Uterus (tissue), 4 donors: ENCODE results near the gene ABI2. TPM values are rescaled to one million over a fixed set of nuclear protein-coding genes. Genes with fewer than 3 reads are reported as not detected.
A peak's percentile ranks its signal among the peaks of the same experiment; 100 is the strongest.
"Not testable (repeated sequence)": the region's sequence is repeated elsewhere in the genome, so short reads cannot be mapped to it uniquely, and the experiment has no call there.

Experiments
- DNase-seq, 2 donors: peaks; one replicate each; pipeline ENCODE4 v3.0.0-alpha.2; 2019 to 2020
- H3K27ac ChIP-seq, 2 donors: fragments of 200-600 bp; sonication (generic); 1 replicate in 1 of 2; 2 replicates in 1 of 2; pipeline ENCODE4 v1.5.1; 2016 to 2018
- H3K27me3 ChIP-seq, 2 donors: fragments of 200-600 bp; sonication (generic); one replicate each; pipeline ENCODE4 v1.5.1; 2018 to 2019; ENCODE audit warnings: control low read depth in 1 of 2
- H3K36me3 ChIP-seq, 2 donors: fragments of 200-600 bp; sonication (generic); one replicate each; pipeline ENCODE4 v1.5.1; 2019; ENCODE audit warnings: control low read depth in 1 of 2
- H3K4me1 ChIP-seq, 2 donors: fragments of 200-600 bp; sonication (generic); one replicate each; pipeline ENCODE4 v1.5.1; 2018 to 2019; ENCODE audit warnings: control low read depth in 1 of 2
- H3K4me3 ChIP-seq, 2 donors: fragments of 200-600 bp; sonication (generic); 1 replicate in 1 of 2; 2 replicates in 1 of 2; pipeline ENCODE4 v1.5.1; 2018 to 2019; ENCODE audit warnings: mild to moderate bottlenecking in 1 of 2
- H3K9me3 ChIP-seq, 2 donors: fragments of 200-600 bp; sonication (generic); one replicate each; pipeline ENCODE4 v1.5.1; 2019; ENCODE audit warnings: control low read depth in 1 of 2
- CTCF ChIP-seq, 4 experiments: fragments of 200-600 bp in 2 of 4; fragments of 450-650 bp in 2 of 4; sonication (generic) in 2 of 4; IDR thresholded peaks; one replicate each; pipeline ENCODE4 v1.5.1; 2016 to 2019; ENCODE audit warnings: antibody characterized with exemption in 4 of 4, mild to moderate bottlenecking in 2 of 4, moderate library complexity in 1 of 4
- POLR2A ChIP-seq, 2 donors: fragments of 450-650 bp; IDR thresholded peaks; one replicate each; pipeline ENCODE4 v1.6.1; 2016; ENCODE audit warnings: antibody characterized with exemption in 2 of 2, mild to moderate bottlenecking in 1 of 2, moderate library complexity in 1 of 2
- intact Hi-C: fragments of 100-400 bp; cut with DNase I; formaldehyde crosslinking; loops from one replicate; pipeline ENCODE4 v1.15.1; 2023; ENCODE audit warnings: low total_unique reads
- total RNA-seq, 4 donors: library from RNA; depleted of rRNA in 3 of 4; stranded (reverse); fragments of >200 nt in 3 of 4; gene quantifications; one replicate each; pipeline versions ENCODE4 v1.1.0 to v1.2.4, GENCODE V29; 2014 to 2023
- donor health status: DM: yes; HTN: yes; CAD: no.

The ABI2 gene
- total RNA-seq, 4 donors from 2014 or later: 29.4 to 102 (median 78.6) TPM

- TF ChIP-seq POLR2A (IDR thresholded peaks at IDR 0.05) (no peak), CTCF (IDR thresholded peaks at IDR 0.05) (no peak)
- DNase-seq: no peak
- no peak overlapping the region for H3K4me3 ChIP-seq
- intact Hi-C loops: no loop called here
- no peaks in the 10 kb centered on the region for H3K27me3 ChIP-seq
- no peaks in the 10 kb centered on the region for H3K36me3 ChIP-seq
- H3K9me3 ChIP-seq: no peaks in the 10 kb centered on the region
- H3K27ac ChIP-seq: no peak overlapping the region
- H3K4me1 ChIP-seq: peaks cover 0 to 6% of the 10 kb centered on the region in 2 donors
Measured at GRCh38 chr2:203359450-203359849, 31.3 kb downstream of the ABI2 start.

- no peak overlapping the region for H3K4me3 ChIP-seq
- H3K27me3 ChIP-seq: no peaks in the 10 kb centered on the region
- DNase-seq: no peak
- peaks cover 0 to 6% of the 10 kb centered on the region in 2 donors for H3K4me1 ChIP-seq
- H3K36me3 ChIP-seq: no peaks in the 10 kb centered on the region
- peak overlapping the region; percentile 10 to 36 for H3K27ac ChIP-seq
- intact Hi-C loops: no loop called here
- H3K9me3 ChIP-seq: no peaks in the 10 kb centered on the region
- TF ChIP-seq CTCF (IDR thresholded peaks at IDR 0.05) (no peak), POLR2A (IDR thresholded peaks at IDR 0.05) (no peak)
Measured at GRCh38 chr2:203360833-203361430, 32.7 kb downstream of the ABI2 start.

GRCh38 chr2:203361495-203361894 lies 33.3 kb downstream of the ABI2 start:
- intact Hi-C loops: no loop called here
- TF ChIP-seq POLR2A (IDR thresholded peaks at IDR 0.05) (no peak), CTCF (IDR thresholded peaks at IDR 0.05) (no peak)
- Histone ChIP-seq H3K36me3 (no peaks in the 10 kb centered on the region), H3K4me1 (peaks cover 0 to 6% of the 10 kb centered on the region in 2 donors), H3K4me3 (no peak overlapping the region), H3K9me3 (no peaks in the 10 kb centered on the region), H3K27ac (peak overlapping the region; percentile 7 to 38), H3K27me3 (no peaks in the 10 kb centered on the region)
- DNase-seq: no peak

- Histone ChIP-seq H3K27ac (peak overlapping the region; percentile 7 to 38), H3K9me3 (no peaks in the 10 kb centered on the region), H3K4me1 (peaks cover 0 to 6% of the 10 kb centered on the region in 2 donors), H3K36me3 (no peaks in the 10 kb centered on the region), H3K4me3 (no peak overlapping the region), H3K27me3 (no peaks in the 10 kb centered on the region)
- intact Hi-C loops: no loop called here
- DNase-seq: no peak
- TF ChIP-seq POLR2A (IDR thresholded peaks at IDR 0.05) (no peak), CTCF (IDR thresholded peaks at IDR 0.05) (no peak)
Measured at GRCh38 chr2:203361922-203362321, 33.7 kb downstream of the ABI2 start.

- H3K9me3 ChIP-seq: no peaks in the 10 kb centered on the region
- no peaks in the 10 kb centered on the region for H3K27me3 ChIP-seq
- H3K36me3 ChIP-seq: no peaks in the 10 kb centered on the region
- DNase-seq: no peak
- H3K4me1 ChIP-seq: no peaks in the 10 kb centered on the region
- no peak for TF ChIP-seq POLR2A (IDR thresholded peaks at IDR 0.05)
- TF ChIP-seq CTCF (IDR thresholded peaks at IDR 0.05): no peak
- intact Hi-C loops: no loop called here
- no peak overlapping the region for H3K27ac ChIP-seq
- no peak overlapping the region for H3K4me3 ChIP-seq
Measured at GRCh38 chr2:203366639-203367466, 38.7 kb downstream of the ABI2 start.

GRCh38 chr2:203372706-203373105 lies 44.5 kb downstream of the ABI2 start:
- H3K27ac ChIP-seq, H3K4me1 ChIP-seq, H3K27me3 ChIP-seq, H3K9me3 ChIP-seq, DNase-seq, intact Hi-C loops, H3K4me3 ChIP-seq, H3K36me3 ChIP-seq: not testable (repeated sequence)
